Esophagus muscularis mucosa (tissue), 4 donors: ENCODE results near the gene PRDM2. TPM values are rescaled to one million over a fixed set of nuclear protein-coding genes. Genes with fewer than 3 reads are reported as not detected.

Experiments used
- DNase-seq: peaks from one replicate; pipeline ENCODE4 v3.0.0-alpha.2; 2017; ENCODE audit errors: extremely low spot score
- H3K27ac ChIP-seq, 4 donors: fragments of 200-600 bp; sonication (generic); replicated peaks in 1 of 4; 1 replicate in 3 of 4; 2 replicates in 1 of 4; pipeline ENCODE4 v1.5.1; 2016 to 2019; ENCODE audit warnings: mild to moderate bottlenecking in 1 of 4
- H3K27me3 ChIP-seq, 4 donors: fragments of 200-600 bp; sonication (generic); one replicate each; pipeline versions ENCODE4 v1.5.1 to v1.6.0; 2016 to 2019
- H3K36me3 ChIP-seq, 4 donors: fragments of 200-600 bp; sonication (generic); one replicate each; pipeline ENCODE4 v1.5.1; 2016 to 2019
- H3K4me1 ChIP-seq, 4 donors: fragments of 200-600 bp; sonication (generic); one replicate each; pipeline ENCODE4 v1.5.1; 2016 to 2019
- H3K4me3 ChIP-seq, 4 donors: fragments of 200-600 bp; sonication (generic); 1 replicate in 2 of 4; 2 replicates in 2 of 4; pipeline ENCODE4 v1.5.1; 2016 to 2019; ENCODE audit warnings: mild to moderate bottlenecking in 4 of 4, moderate library complexity in 1 of 4
- H3K9me3 ChIP-seq, 4 donors: fragments of 200-600 bp; sonication (generic); 1 replicate in 3 of 4; 2 replicates in 1 of 4; pipeline ENCODE4 v1.5.1; 2016 to 2019
- CTCF ChIP-seq, 3 experiments: fragments of 200-600 bp in 2 of 3; fragments of 450-650 bp in 1 of 3; sonication (generic) in 2 of 3; IDR thresholded peaks; one replicate each; pipeline ENCODE4 v1.5.1; 2017 to 2019; ENCODE audit warnings: antibody characterized with exemption in 3 of 3, mild to moderate bottlenecking in 2 of 3, moderate library complexity in 1 of 3
- EP300 ChIP-seq: sonication (generic); formaldehyde crosslinking; IDR thresholded peaks from one replicate; pipeline ENCODE4 v1.6.1; 2017; ENCODE audit warnings: antibody characterized with exemption
- POLR2A ChIP-seq: fragments of 450-650 bp; IDR thresholded peaks from one replicate; pipeline ENCODE4 v1.6.1; 2017; ENCODE audit warnings: antibody characterized with exemption, moderate library complexity, mild to moderate bottlenecking, low read depth
- POLR2AphosphoS5 ChIP-seq, 2 donors: sonication (generic); formaldehyde crosslinking; IDR thresholded peaks; one replicate each; pipeline ENCODE4 v1.6.1; 2017; ENCODE audit warnings: antibody characterized with exemption in 2 of 2
- WGBS: methylation state at CpG from one replicate; pipeline ENCODE4 v1.1.5; 2018; 5-methylcytosine and 5-hydroxymethylcytosine counted together
- intact Hi-C: fragments of 100-400 bp; cut with DNase I; formaldehyde crosslinking; loops from one replicate; pipeline ENCODE4 v1.15.1; 2023
- total RNA-seq, 4 donors: library from RNA; depleted of rRNA; stranded (reverse); fragments of >200 nt; gene quantifications; one replicate each; pipeline versions ENCODE4 v1.1.0 to v1.2.1, GENCODE V29; 2016

Gene PRDM2
- total RNA-seq, 4 donors from 2014 or later: 32.5 to 54.6 (median 44.2) TPM

- H3K9me3 ChIP-seq: no peaks in the 10 kb centered on the region
- 49% methylated on average over 6 of the region's 6 CpGs for WGBS
- peaks cover 0 to 35% (median 2%) of the 10 kb centered on the region in 4 donors for H3K27me3 ChIP-seq
- TF ChIP-seq CTCF (IDR thresholded peaks at IDR 0.05) (no peak), EP300 (no peak), POLR2AphosphoS5 (IDR thresholded peaks at IDR 0.05) (no peak), POLR2A (no peak)
- H3K27ac ChIP-seq: no peak overlapping the region
- no peak overlapping the region for H3K4me3 ChIP-seq
- DNase-seq: peak; percentile 91
- H3K4me1 ChIP-seq: peaks cover 0 to 13% (median 6%) of the 10 kb centered on the region in 4 donors
- intact Hi-C loops: no loop called here
- no peaks in the 10 kb centered on the region for H3K36me3 ChIP-seq
These were observed 130.8 kb downstream of the PRDM2 start for GRCh38 chr1:13830616-13831280.

GRCh38 chr1:13832100-13832499 lies 132.1 kb downstream of the PRDM2 start:
- intact Hi-C loops: no loop called here
- no peak overlapping the region for H3K27ac ChIP-seq
- peaks cover 0 to 13% (median 6%) of the 10 kb centered on the region in 4 donors for H3K4me1 ChIP-seq
- WGBS: 87% methylated on average over 4 of the region's 4 CpGs
- no peak overlapping the region for H3K4me3 ChIP-seq
- TF ChIP-seq CTCF (IDR thresholded peaks at IDR 0.05) (no peak), POLR2AphosphoS5 (IDR thresholded peaks at IDR 0.05) (no peak), POLR2A (no peak), EP300 (no peak)
- H3K27me3 ChIP-seq: peaks cover 0 to 35% (median 2%) of the 10 kb centered on the region in 4 donors
- peak; percentile 64 for DNase-seq
- H3K36me3 ChIP-seq: no peaks in the 10 kb centered on the region
- H3K9me3 ChIP-seq: no peaks in the 10 kb centered on the region

- peak; percentile 75 for DNase-seq
- Histone ChIP-seq H3K27ac (no peak overlapping the region), H3K36me3 (no peaks in the 10 kb centered on the region), H3K4me3 (no peak overlapping the region), H3K4me1 (peaks cover 0 to 13% (median 6%) of the 10 kb centered on the region in 4 donors), H3K27me3 (peaks cover 0 to 35% (median 2%) of the 10 kb centered on the region in 4 donors), H3K9me3 (no peaks in the 10 kb centered on the region)
- TF ChIP-seq POLR2A (no peak), POLR2AphosphoS5 (IDR thresholded peaks at IDR 0.05) (no peak), EP300 (no peak)
- WGBS: 90% methylated on average over 4 of the region's 4 CpGs
- intact Hi-C loops: no loop called here
These were observed 132.5 kb downstream of the PRDM2 start for GRCh38 chr1:13832536-13832935.

GRCh38 chr1:13836136-13836535 lies 136.1 kb downstream of the PRDM2 start:
- WGBS: 83% methylated on average over 5 of the region's 5 CpGs

More at GRCh38 chr1:13836136-13836535, 136.1 kb downstream of the PRDM2 start:
- H3K4me1 ChIP-seq: no peaks in the 10 kb centered on the region
- no peak overlapping the region for H3K27ac ChIP-seq
- no peaks in the 10 kb centered on the region for H3K36me3 ChIP-seq
- TF ChIP-seq POLR2A (no peak), CTCF (IDR thresholded peaks at IDR 0.05) (no peak), POLR2AphosphoS5 (IDR thresholded peaks at IDR 0.05) (no peak), EP300 (no peak)
- DNase-seq: no peak
- no peak overlapping the region for H3K4me3 ChIP-seq
- no peaks in the 10 kb centered on the region for H3K9me3 ChIP-seq
- intact Hi-C loops: no loop called here
- peaks cover 0 to 20% (median 0%) of the 10 kb centered on the region in 4 donors for H3K27me3 ChIP-seq
